GM19239 (cell line): ENCODE data around the gene SLCO3A1.

ENCODE experiments used
- DNase-seq: peaks from one replicate; pipeline ENCODE4 v3.0.0; 2011; ENCODE audit warnings: low spot score; ENCODE audit not compliant: insufficient read length
- FAIRE-seq: peaks from 2 replicates; lab custom pipeline; 2011; peaks lifted over from hg19 to GRCh38; lab: Jason Lieb, UNC

The SLCO3A1 gene

DNA sequence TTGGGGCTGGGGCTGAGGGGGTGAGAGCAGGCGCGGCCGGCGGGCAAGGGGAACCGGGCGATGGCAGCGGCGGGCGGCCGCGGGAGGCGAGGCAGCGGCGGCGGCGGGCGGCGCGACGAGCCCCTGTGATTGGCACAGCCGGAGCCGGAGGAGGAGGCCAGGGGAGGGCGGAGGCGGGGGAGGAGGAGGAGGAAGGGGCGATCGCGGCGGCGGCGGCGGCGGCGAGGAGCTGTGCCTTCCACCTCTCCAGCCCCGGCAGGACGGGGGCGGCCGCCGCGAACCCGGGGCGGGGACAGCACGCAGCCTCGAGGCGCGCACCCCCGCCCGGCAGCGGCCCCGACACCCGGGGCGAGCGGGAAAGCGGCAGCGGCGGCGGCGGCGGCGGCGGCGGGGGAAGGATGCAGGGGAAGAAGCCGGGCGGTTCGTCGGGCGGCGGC is at the start of gene SLCO3A1:
SLCO3A1 (plus strand) TSS at position 198 of the 437 bp plus-strand sequence.
- DNase-seq: no peak
- no peak for FAIRE-seq

DNA sequence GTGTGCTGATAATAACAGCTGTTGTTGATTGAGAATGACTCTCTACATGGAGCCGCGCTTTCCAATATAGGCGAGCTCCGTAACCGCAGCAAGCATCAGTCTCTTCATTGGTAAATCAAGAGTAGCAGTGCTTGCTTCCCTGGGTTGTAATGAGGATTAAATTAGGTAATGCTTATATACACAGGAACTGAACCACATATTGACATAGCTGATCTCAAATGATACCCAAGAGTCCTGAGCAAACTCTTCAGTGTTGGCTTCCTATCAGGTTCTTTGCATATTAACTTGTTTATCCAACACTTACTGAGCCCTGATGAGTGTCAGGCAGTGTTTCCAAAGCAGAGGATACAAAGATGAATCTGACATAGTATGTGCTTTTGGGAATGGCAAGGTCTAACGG is 46.4 kb upstream of the SLCO3A1 start:
- FAIRE-seq: no peak
- DNase-seq: no peak

DNA sequence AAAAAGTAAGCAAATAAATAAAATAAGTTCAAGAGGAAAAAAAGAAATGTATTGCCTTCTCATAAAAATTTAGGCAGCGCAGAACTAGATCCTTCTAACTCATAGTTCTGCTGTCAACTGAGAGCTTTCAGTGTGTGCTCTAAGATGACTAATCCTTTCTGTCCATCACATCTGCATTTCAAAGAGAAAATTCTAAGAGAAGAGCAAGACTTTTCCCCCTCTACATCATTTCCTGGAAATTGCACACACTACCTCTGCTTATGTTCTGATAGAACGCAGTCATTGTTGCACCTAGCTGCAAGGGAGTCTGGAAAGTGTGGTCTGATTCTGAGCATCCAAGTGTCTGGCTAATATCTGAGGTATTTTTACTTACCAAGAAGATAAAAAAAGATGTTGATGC is 39.6 kb upstream of the SLCO3A1 start:
- FAIRE-seq (no peak), DNase-seq (no peak)

DNA sequence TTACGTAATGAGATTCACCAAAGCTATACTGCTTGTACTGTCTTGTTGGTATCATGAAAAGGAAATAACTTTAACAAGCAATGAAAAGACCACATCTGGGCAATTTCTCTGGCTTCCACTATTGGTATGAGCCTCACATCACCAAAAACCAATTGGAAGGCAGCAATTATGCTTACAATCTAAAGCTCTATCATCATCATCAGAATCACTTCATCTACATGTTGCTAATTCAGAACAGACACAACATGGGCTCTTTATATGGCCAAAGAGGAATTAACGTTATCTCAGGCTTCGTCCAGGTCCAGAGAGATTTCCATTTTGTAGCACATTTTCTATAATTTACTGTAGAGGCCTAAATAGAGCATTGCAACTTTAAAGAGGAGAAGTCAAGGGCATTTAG is 36.6 kb upstream of the SLCO3A1 start:
- FAIRE-seq (no peak), DNase-seq (no peak)

DNA sequence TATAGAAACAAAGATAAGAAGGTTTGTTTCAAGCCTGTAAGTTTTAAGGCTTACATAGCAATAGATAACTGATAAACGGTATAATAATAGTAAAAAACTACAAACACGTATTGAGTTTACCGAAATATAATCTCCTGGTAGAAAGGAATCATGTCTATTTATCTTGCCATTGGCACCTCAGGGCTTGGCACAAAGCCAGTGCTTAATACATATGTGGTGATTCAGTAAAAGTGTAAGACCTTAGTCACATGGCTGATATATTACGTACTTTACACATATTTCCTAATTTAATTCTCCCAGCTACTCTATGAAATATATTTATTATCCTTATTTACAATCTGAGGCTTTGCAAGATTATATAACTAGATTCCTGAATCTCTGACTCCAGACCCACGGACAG is 32.0 kb upstream of the SLCO3A1 start:
- FAIRE-seq (no peak), DNase-seq (no peak)

DNA sequence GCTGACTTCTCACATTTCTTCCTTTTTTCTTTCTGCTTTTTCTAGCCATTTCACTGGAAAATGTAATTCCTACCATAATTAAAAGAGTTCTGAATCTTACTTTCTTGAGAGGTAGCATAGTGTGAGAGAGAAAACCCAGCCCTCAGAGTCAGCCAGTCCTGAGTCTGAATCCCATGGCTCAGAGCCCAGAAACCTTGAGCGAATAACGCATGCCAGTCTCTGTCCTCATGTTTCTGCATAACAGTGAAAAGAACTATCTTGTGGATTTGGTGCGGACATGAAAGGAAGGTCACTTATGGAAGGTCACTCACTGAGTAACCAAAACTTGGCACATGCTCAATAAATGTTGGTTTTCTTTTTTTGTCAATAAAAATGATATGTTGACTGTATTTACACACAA is 29.3 kb upstream of the SLCO3A1 start:
- no peak for DNase-seq
- FAIRE-seq: no peak

DNA sequence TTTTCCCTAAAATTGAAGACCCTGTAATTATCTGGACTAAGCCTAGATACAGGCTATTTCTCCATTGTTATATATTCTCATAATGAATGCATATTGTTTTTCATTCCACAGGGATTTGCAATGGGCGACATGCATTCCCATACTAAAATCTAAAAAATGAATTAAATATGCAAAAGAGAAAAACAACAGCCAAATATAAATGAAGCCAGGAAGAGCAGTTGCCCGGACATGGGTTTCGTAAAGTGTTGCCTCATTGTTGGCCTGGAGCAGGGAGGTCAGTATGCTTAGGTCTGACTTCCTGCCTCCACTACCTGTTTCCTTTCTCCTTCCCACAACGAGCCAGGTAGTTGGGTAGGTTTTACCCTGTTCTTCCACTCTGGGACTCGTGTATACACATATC is 27.1 kb upstream of the SLCO3A1 start:
- no peak for FAIRE-seq
- no peak for DNase-seq

DNA sequence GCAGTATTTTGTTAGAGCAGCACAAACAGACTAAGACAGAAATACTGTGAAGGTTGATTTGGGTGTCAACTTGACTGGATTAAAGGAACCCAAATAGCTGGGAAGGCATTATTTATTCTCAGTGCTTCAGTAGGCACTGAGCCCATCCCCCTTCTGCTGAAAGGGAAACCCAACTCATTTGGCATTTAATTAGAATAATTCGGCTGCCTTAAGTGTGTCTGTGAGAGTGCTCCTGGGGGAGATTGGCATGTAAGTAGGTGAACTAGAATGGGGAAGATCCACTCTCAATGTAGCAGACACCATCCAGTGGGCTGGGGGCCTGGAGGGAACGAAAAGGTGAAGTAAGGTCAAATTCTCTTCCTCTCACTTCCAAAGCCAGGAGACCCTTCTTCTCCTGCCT is 20.5 kb upstream of the SLCO3A1 start:
- DNase-seq: no peak
- no peak for FAIRE-seq

DNA sequence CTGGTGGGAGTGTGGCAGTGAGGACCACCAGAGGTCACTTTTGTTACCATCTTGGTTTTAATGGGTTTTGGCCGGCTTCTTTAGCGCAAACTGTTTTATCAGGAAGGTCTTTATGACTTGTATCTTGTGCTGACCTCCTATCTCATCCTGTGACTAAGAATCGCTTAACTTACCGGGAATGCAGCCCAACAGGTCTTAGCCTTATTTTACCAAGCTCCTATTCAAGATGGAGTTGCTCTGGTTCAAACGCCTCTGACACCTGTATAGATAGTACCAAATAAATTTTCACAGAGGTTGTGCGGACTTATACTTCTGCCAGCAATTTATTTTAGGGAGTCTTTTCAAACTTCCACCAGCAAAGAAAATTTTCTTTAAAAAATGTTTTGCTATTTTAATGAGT is 13.6 kb upstream of the SLCO3A1 start:
- no peak for FAIRE-seq

DNA sequence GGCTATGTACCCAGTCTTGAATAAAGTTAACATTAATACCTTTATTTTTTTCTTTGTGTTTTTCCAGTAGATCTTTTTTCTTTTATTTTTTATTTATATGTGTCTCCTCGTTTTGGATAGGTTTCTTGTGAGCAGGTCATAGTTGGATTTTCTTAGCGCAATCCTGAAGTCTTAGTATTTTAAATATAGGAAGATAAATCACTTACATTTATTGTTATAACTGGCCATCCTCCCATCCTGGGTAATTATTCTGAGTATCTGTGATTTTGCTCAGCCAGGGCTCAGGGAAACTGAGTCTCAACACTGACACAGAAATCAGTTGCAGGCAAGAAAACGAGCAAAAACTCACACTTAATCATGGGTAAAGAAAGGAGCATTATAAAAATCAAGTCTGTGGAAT is 11.6 kb upstream of the SLCO3A1 start:
- DNase-seq (no peak), FAIRE-seq (no peak)

More for the DNA sequence above, 13.6 kb upstream of the SLCO3A1 start:
- DNase-seq: no peak

DNA sequence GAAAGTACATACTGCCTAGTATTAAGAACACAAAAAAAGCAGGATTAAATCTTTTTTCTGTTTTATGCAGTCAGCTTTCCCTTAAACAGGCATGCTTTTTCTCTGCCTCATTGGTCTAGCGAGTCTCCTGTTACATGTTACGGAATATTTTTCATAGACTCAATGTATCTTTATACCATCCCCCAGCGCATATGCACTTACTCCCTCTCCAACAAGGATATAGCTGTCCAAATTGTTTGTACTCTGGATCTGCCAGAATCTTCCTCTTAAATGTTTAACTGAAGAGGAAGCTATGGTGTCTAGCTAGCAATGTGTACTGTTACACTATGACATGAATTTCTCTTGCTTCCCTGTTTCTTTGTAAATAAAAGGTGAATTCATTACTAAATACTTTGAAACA is 9.2 kb upstream of the SLCO3A1 start:
- FAIRE-seq (no peak), DNase-seq (no peak)

DNA sequence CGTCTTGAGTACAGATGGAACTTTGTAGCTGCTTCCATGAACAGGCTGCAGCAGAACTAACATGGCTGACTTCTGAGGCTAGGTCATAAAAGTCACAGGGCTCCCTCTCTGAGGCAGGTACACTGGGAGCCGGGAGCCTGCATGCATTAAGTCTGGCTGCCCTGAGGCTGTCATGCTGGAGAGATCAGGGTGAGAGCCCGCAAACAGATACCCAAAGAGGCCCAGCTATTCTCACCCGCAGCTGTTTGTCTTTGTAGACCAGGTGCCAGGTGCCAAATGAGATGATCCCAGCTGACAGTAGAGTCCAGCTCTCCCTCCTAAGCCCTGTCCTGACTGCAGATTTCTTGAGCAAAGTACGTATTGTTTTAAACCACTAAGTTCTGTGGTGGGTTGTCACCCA is 8.6 kb upstream of the SLCO3A1 start:
- no peak for FAIRE-seq
- DNase-seq: no peak

DNA sequence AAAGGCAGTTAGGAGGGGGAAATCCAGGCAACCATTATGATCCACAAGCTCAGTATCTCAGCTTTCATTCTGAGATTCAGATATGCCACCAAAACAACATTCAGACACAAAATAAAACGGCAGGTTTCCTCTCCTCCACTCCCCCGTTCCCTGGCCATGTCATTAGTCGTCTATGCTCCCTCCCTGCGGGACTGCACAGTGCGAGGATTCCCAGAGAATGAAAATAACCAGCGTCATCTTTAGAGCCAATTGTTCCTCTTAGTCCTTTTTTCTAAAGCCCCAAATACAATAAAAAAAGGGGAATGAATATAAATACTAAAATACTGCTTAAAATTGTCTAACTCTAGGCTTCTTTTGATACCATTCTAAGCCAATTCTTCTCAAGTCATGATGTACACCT is 7.8 kb upstream of the SLCO3A1 start:
- no peak for DNase-seq
- no peak for FAIRE-seq

DNA sequence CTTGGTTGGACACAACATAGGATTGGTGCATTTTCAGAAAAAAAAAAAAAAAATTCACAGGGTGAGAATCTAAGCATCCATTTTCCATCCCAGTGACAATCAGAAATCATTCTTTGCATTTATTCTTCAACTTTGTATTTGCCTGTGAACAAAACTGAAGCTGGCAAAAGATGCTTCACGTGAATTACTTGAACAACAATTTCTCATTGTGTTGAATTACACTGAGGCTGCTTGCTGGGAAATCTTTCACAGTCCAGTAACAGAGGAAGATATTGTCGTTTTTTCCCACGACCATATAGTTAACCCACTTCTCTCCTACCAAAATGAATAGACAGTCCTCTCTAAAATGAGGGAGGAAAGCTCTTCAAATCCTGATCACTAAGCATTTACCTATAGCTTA is 4.3 kb upstream of the SLCO3A1 start:
- FAIRE-seq (no peak), DNase-seq (no peak)

DNA sequence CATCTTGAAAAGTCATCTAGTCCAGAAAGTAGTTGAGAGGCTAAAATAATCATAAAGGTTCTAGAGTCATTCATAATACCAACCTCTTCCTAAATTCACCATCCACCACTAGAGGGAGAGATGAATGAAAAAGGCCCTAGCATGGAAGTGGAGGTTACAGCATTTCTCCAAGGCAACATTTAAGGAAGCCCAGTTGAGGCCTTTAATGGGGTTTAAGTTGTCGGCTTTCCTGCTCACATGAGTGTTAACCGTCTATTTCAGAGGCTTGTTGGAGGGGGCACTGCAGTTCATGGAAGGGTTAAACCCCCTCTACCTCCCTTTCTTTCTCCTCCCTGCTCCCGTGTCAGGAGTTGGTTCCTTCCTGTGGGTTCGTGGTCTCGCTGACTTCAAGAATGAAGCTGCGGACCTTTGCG is 3.8 kb upstream of the SLCO3A1 start:
- DNase-seq (no peak), FAIRE-seq (no peak)

DNA sequence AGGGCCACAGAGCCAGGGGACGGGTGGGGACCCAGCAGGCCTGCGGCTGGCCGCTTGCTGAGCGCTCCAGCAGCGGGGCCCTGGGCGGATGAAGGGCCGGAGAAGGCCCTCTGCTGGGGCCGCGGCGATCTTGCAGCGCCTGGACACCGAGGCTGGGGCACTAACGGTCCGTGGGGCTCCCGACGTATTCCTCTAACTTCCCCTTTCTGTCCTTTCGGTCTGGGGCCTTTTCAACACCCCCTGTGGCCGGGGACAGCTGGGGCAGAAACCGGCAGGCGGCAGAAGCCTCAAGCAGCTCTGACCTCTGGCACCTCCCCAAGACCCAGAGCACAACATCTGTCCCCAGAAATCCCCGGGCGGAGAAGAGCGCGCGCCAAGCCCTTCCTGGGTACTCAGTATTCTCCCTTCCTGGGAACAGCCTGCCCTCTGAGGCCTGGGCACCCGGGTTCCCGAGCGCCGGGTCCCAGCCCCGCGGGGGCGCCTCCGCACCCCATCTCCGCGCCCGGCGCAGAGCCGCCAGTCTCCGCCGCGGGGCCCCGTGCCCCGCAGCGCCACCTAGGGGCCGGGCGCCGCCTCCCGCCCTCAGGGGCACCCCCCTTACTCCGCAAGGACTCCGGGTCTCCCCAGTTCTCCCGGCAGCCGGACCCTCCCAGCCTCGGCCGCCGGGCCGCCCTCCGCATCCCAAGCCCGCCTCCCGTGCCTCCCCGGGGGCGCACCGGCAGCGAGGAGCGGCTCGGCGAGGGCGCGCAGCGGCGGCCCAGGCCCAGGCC is 582 bp upstream of the SLCO3A1 start:
- peak; percentile 31 for FAIRE-seq
- peak; percentile 70 for DNase-seq

DNA sequence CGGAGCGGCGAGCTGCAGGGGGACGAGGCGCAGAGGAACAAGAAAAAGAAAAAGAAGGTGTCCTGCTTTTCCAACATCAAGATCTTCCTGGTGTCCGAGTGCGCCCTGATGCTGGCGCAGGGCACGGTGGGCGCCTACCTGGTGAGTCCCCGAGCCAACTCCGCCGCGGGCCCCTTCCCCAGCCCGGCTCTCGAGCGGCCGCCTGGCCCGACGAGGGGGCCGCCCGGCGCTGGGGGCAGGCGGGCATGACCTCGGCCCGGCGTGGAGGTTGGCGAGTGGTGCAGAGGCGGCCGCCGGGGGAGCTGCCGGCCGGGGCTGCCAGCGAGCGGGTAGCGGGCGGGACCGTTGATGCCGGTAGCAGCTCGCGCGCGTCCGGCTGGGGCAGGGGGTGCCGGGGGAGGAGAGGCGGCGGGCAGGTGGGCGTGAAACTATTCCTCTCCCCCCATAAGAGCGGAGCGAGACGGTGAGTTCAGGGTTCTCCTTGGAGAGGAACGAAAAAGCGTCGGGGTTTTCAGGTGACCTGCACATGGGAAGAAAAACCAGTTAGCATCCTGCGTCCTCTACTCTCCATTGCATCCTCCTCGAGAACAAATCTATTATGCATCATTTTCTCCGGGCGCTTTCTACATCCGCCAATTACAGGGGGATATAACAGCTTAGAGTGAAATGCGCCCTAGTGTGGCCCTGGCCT is 585 bp downstream of the SLCO3A1 start:
- no peak for DNase-seq
- no peak for FAIRE-seq

DNA sequence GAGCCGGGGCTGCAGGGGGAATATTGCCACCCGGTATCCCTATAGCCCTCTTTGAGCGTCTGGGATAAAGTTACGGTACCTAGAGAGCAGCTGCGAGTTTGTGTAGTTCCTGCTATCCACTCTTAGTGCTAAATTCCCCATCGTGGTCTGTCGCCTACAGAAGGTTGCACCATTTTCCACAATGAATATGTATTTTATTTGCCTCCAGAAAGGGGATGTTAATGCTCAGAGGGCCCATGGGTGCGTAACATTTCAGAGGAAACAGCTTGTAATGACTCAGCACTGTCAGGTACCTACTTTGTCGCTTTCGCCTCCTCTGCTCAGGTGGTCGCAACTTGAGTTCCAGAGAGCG is 1.1 kb downstream of the SLCO3A1 start:
- DNase-seq: no peak

DNA sequence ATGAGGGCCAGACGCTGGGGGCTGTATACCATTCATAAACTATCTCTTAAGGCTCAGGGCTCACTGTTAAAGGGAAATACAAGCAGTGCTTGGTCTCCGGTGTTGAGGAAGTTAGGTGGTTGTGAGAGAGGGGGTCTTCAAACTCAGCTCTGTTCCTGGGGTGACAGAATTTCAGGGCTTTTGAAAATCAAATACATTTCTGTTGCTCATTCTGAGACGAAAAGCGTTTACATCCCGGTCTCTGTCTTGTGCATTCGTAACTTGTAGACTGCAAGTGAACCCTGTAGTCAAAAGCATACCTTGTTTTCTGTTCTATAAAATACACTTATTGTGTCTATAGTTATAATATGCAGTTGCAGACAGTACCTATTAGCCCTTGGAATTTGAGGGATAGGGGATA is 1.7 kb downstream of the SLCO3A1 start:
- no peak for DNase-seq
- FAIRE-seq: no peak

More for the DNA sequence above, 1.1 kb downstream of the SLCO3A1 start:
- FAIRE-seq: no peak

DNA sequence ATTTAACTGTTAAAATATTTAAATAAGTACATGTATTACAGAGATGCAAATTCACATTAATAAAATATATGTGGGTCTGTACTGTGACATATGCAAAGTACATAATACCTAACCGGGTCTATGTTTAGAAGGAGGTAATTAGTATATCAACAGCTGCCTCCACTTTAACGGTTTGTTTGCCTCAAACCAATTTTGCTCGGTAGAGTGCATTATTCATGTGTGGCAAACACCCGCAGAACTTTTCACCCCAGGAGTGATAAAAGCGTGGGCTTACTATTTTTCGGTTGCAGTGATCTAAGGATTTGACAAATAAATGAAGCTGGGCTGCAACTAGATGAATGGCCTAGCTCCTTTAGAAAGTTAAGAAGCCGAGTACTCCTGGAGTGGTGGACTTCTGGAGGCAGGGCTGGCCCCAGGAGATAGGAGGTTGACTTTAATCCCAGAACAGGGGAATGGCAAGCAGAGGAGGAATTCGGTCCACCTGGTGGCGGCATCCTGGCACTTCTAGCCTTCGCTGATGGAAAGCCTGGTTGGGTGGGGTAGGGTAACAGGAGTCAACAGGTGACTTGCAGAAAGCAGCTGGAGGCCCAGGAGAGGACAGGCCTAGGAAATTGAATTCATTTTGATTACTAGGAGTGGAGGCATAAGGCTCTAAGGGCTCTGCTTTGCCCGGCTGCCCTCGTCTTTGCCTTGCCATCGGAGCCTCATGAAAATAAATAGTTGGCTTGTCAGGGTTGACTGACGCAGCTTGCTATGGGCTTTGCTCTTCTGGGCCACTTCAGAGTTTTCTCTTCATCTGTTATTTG is 2.4 kb downstream of the SLCO3A1 start:
- no peak for DNase-seq
- FAIRE-seq: peak; percentile 11

DNA sequence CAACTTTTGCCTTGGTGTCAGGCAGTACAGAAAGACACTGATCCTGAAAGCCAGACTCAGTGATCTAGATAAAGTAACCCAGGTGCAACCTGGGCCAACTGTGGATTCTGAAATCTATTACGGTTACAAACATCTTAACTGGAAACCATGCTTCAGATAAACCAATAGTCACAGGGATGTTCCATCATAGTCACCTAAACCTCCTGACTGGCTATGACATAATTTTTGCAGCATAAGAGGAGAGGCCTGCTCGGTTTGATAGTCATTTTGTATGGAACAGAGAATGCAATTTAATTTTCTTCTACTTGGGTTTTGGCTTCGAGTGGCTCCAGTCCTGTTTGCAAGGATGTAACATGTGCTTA is 3.7 kb downstream of the SLCO3A1 start:
- FAIRE-seq (no peak), DNase-seq (no peak)
